ENCODE results near the gene SKAP1.
A peak's percentile ranks its signal among the peaks of the same experiment; 100 is the strongest.
"Not testable (repeated sequence)": the region's sequence is repeated elsewhere in the genome, so short reads cannot be mapped to it uniquely, and the experiment has no call there.

Gene SKAP1

DNA sequence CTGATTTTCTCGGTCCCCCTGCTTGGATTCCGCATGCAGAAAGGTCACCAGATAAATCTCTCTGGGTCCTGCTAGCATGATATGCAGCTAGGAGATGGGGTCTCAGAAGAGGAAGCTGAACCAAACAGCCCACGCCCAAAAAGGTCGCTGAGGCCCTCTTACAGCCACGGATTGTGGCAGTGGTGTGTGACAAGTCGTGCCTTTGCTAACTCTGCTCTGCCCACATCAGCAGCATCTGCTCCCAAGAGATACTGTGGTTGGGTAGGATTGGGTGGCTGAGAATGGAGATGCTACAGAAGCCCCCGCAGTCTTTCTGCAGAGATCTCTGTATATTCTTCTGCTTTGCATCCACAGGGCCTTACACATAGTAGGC, 15.2 kb upstream of the SKAP1 start:
- peak; percentile 94 for DNase-seq (ENCODE audit: low read depth)

DNA sequence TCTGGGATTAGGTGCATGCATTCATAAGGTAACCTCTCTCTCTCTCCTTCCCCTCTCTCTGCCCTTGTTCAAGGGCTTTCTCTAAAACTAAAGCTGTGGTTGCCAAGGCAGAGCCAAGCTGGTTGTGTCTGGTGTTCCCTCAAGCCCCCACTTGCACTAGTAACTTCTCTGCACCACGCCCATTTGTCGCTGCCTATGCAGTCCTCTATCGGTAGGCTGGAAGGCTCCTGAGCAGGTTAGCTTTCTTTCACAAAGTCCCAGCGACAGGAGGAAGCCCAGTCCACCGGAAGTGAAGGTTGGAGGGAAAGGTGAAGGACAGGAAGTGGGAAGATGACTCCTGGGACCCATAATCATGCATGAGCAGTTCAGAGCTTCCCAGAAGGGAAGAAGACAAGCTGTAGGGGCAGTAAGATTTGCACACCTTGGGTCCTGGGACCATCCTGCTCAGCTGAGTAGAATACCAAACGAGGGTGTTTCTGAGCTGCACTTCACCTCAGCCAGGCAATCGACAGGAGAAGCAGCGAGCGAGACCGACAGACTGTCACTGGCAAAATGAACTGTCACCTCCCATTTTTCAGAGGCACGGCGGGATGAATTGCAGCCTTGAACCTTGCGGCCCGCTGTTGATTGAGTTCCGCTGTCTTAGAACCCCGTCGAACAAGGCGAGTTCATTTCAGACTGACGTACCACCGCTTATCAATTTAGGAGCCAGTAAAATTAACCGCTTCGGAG, 14.7 kb upstream of the SKAP1 start:
- peak; percentile 82 for DNase-seq (ENCODE audit: low read depth)

DNA sequence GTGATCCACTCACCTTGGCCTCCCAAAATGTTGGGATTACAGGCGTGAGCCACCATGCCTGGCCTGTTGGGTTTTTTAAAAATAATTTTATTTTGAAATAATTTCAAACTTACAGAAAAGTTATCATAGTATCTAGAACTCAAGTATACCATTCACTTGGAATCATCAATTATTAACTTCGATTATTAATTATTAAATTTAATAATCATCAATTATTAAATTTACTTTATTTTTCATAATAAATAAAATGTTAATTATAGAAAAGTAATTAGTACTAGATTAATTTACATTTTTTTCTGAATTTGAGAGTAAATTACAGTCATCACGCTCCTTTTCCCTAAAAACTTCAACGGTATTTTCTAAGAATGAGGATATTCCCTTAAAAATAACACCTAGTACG, 13.7 kb upstream of the SKAP1 start:
- DNase-seq (ENCODE audit: low read depth) = no peak

DNA sequence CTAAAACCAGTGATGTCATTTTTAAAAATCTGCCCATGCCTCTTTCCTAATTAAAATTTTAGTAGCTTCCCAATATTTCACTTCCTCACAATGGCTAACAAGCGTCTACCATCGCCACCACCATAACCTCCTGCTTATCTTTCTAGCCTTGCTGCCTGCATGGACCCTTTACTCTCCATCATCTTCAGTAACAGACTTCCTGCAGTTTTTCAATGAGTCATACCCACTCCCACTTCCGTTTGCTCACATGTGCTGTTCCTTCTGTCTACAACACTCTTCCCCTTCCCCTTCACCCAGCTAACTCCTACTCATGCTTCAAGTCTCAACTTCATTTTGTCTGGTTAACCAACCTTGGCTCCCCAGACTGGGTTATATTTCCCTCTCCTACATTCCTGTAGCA, 12.8 kb upstream of the SKAP1 start:
- peak; percentile 95 for DNase-seq (ENCODE audit: low read depth)

DNA sequence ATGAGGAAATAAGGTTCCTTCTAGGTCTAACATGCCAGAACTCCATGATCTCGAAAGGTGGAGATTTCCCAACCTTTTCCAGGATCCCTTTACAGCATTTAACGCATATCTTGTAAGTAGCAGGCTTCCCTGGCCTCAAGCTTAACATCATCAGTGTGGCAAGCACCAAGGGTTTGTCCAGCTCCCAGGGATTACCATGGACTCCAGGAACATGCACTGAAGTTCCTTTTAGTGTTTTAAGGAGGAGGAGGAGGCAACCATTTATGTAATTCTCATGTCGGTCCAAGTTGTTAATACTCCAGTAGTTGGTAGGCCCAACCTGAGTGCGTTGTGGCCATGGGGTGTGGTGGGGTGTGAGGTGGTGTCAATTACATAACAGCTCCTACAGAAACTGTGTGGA, 11.8 kb upstream of the SKAP1 start:
- no peak for DNase-seq (ENCODE audit: low read depth)

DNA sequence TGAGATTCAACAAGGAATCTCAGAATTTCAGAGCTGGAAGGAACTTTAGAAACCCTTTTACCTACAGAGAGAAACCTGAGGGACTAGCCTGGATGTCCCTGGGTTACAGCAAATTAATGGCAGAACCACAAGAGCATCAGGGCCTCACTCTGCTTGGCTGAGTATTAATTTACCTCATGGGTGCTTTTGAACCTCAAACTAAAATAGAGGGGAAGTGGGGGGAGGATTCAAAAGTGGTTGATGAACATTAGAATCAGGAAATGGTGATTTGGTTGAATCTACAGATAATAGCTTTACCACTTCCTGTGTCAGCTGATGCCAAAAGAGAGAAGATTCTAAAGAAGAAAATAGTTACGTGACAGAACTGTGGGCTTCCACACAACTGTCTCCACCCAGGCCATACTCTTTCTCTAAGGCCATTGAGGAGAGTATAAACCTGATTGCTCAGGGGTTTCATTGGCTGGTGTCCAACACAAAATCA, 11.3 kb upstream of the SKAP1 start:
- peak; percentile 36 for DNase-seq (ENCODE audit: low read depth)

DNA sequence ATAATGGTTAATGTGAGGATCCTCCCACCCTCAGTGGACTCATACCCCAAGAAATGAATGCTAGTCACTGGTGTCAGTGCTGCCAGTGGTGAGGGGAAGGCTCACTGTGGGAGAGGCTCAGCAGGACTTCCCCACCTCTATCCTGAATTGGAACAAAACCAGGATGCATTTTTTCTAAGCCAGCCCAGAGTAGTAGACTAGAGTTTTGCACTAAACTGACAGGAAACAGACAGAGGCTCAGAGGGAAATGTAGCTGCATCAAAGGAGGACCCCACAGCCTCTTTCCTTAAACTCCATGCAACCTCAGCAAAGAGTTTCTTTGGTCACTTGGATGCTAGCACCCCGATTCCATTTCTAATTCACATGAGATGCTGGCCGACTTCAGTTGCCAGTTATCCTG, 10.7 kb upstream of the SKAP1 start:
- no peak for DNase-seq (ENCODE audit: low read depth)

DNA sequence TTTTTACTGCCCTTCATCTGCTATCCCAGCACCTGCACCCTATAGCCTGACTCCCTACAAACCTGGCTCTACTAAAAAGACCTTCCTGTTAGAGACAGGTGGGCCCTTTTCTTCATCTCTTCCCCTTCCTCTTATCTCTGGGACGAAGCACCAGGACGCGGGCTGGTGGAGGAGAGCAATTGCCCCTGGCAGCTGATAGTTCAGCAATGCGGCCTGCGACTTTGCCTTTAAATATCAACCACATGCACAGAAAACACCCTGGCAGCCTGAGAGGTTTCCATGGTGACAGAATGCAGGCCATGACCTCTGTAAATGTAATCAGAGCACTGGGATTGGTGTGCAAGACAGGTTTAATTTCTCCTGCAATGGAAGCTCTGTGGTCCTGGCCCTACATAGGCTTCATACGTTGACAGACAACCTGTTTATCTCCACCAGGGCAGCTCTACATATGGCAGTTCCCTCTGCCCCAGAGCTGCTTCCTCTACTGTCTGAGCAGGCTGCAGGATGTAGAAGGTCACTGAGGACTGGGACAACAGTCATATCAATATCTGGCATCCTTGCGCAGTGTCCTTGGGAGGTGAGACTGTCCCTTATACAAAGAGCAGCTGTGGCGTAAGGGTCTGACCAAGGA, 10.0 kb upstream of the SKAP1 start:
- peak; percentile 31 for DNase-seq (ENCODE audit: low read depth)

DNA sequence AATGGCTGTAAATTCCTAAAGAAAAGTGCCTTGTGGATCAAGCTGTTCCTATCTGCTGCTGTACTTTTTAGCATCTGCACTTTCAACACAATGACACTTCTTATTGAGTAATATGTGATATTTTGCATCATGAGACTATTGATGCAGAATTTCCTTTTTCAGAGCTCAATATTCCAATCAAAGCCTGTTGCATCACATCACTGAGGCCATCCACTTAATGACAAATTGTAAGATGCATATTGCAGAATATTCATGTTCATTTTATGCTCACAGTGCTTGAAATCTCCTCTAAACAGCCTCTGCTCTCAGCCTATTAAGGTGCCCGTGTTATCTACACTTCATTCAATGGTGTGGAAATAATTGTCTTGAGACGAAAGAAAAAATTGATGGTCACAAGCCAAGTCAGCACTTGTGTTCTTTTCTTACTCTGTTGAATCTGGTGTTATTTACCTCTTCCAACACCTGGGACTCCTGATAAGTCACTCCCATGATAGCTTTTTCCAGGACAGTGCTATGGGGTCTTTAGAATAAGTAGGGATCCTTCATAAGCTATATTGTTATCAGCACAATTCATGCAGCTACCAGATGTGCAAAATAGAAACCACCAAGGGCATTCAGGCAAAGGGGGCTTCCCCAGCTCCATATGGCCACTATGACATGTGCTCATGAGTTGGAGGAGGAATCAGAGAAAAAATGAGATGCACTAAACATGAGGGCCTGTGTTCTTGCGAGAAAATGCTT, 9.3 kb upstream of the SKAP1 start:
- peak; percentile 24 for DNase-seq (ENCODE audit: low read depth)

DNA sequence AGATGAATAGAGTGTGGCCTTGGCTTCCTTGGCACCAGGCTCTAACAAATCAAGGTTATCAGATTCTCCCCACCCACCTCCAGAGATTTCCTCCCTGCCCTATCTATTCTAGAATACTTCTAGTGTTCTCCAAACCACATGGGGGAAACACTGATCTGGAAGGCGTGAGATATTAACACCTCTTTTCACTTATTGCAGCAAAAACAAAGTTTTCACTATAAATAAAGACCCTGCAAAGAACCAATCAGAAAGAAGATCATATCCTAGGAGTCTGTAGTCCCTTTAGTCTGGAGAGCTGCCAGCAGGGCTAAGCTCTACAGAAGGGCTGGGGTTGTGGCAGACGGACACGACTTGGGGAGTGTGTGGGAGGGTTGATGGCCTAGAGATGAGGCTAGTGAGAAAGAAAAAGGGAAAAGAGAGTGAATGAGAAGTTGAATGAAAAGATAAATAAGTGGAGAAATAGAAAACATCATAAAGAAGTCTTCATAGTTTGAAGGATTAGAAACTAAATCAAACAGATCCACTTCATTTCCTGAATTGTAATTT, 8.6 kb upstream of the SKAP1 start:
- peak; percentile 60 for DNase-seq (ENCODE audit: low read depth)

DNA sequence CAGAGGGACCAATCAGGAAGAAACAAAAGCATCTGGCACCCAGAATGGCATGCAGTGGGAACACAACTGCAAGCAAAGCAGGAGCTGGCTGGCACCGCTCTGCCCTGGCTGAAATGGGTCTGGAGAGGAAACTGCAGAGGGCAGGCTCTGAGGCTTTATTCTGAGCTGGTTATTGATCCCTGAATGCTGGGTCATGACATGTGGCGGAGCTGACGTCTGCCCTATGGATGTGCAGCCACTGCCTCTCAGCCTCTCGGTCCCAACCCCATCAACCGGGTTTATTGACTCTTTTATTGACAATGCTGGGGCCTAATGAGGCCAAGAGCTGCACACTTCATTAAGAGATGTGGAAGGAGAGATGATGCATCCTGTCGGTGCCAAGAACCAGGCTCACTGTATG, 3.9 kb upstream of the SKAP1 start:
- DNase-seq (ENCODE audit: low read depth) = no peak

DNA sequence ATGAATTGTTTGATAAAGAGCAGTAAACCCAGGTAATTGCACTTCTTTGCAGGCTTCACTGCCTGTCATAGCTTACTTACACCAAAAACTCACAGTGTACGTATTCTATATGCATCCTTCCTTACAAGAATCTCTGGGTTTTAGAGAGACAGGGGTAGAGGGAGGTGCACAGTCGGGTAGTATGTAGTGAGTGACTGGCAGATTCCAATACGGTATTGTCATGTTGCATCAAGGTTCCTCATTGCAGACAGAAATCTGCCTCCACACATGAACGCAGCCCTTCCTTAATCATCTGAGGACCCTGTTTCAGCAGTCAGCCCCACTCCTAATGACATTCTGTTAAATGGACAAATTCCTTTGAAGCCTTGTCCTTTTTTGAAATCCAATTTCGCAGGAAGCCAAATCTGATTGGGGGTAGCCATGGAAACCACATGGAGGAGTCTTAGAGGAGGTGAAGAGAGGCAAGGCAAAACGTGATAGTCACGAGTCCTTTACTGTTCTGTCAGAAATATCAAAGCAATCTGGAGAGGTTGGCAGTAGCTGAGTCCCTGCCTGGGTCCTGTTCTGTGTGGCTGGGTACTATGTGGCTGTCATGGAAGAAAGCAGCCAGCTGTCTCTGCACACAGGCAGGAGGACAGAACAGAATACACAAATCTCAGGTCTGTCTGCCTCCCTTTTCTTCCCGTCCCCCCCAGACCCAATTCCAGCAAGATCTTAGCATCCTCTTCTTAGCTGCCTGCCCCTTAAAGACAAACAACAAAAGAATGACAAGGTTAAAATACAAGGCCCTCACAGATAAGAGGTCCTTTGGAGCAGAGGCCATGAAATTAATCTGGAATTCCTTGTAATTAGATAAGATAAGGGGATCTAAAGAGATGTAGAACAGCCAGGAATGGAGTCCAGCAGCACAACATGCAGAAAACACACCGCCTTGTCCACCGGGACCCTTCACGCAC, 3.1 kb upstream of the SKAP1 start:
- no peak for DNase-seq (ENCODE audit: low read depth)

DNA sequence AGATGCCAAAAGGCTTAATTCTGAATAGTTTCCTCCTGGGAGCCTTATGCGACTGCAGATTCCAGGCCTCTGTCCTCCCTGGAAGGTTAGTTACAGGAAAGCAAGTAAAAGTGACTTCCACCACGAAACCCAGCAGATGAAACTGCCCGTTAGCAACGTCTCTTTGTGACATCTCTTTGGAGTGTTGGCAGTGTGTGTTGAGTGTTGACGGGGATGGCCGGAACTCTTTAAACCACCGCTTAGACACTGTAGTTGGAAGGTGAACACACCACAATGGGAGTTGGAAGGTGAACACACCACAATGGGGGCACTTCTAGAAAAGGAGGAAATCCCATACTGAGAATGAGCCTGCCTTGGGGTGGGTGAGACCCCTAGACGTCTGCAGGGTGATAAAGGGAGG, 858 bp downstream of the SKAP1 start:
- DNase-seq (ENCODE audit: low read depth) = no peak

DNA sequence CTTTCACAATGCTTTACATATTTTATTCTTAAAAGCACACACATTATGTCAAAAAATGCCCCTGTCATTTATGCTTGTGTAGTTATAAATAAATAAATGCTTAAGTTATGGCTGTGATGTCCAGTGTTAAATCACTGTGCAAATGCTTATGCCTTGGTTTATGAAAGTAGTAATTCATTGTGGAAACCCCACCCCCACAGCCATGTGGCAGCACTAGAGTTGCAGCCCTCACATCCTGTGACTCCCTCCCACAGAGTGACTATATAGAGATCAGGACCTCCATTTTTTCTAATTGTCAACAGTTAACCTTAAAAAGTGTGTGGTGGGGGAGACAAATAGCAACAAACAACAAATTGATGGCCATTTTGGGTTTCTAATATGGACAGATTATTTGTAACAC, 2.4 kb downstream of the SKAP1 start:
- no peak for DNase-seq (ENCODE audit: low read depth)

DNA sequence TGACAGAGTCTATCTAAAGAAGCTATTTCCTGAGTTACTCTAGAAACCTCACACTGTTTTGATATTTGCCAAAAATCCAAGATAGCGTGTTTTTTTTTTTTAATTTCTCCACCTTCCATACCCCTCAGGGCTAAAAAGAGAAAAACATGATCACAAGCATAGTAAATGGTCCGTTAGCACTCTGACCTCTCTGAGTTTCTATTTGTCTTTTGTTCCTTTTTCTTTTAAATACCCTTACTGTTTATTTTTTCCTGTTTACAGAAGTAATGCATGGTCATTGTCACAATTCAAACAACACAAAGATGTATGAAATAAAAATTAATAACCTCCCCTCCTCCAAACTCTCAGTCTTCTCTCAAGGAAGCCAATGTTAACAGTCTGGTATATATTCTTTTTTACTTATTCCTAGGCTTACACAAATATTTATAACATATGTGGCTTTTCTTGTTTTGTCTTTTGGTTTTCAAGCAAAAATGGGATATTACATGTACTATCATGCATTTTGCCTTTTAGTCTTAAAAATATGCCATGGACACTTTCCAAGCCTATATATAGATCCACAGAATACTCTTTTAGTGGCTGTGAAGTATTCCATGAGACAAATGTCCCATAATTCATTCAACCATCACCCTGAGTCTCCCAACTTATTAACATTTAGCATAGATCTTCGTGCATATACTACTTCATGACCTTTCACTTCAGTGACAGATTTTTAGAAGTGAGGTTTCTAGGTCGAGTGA, 3.1 kb downstream of the SKAP1 start:
- no peak for DNase-seq (ENCODE audit: low read depth)

DNA sequence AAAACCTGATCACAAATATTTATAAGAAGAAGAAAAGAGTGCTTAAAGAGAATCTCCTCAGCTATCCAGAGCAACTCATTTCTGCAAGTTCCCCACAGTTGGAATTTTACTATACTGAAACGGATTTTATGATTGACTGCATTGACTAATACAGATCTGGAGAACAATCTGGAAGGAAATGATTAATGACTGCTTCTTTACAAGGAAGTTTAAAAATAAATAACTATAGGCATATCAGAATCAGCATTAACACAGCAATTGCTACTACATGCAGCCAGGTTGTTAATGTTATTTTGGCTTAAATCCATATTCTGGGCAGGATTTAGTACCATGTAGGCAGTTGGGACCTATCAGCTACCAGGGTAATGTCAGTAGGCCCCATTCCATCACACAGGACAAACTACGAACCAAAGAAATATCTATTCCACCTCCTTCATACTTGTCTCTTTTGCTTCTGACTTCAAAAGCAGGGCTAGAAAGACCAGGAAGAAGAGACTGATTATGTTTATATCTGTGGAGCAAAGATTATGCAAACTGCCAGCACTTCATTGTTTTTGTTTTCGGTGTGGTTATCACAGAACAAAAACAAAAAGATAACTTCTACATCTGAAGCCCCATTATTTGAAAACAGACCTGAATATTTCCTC, 3.9 kb downstream of the SKAP1 start:
- DNase-seq (ENCODE audit: low read depth) = no peak

DNA sequence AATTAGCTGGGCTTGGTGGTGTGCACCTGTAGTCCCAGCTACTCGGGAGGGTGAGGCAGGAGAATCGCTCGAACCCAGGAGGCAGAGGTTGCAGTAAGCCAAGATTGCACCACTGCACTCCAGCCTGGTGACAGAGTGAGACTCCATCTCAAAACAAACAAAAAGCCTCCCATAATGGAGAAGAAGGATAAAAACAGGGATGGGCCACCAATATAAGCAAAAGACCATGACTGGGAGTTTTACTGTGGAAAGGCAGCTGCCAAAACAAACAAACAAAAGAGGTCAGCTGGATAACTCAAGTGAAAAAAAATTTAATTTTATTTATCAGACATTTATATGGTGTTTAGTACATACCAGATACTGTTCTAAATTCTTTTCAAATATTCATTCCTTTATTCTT, 8.0 kb downstream of the SKAP1 start:
- not testable (repeated sequence) for DNase-seq (ENCODE audit: low read depth)

DNA sequence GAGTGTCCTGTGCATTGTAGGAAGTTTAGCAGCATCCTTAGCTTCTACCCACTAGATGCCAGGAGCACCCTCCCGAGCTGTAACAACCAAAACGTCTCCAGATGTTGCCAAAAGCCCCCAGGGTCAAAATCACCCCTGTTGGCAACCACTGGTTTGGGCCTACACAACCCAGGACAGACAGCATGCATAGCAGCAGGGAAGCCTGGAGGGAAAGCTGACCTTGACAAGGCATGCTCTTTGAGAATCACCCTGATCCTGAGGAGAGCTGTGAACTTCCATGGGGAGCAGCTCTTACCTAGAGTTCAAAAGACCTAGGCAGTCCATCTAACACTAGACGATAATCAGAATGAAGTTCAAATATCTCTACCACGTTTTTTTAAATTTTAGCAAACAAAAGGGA, 9.2 kb downstream of the SKAP1 start:
- DNase-seq (ENCODE audit: low read depth) = no peak

DNA sequence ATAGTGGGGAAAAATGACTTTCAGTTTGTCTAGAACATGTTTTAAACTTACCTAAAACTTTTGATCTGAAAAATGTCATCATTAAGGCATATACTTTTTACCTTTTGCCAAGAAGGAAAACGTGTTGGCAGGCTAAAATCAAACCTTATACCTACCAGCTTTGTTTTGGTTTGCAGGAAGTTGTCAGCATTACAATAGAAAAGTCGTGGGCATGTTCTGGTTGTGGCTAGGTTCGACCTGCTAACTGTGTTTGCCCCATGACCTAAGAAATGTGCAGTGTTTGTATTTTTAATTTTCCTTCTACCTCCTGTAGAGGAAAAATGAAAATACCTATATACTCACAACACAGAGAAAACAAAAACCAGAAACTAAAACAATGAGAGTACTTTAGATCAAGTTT, 13.0 kb downstream of the SKAP1 start:
- no peak for DNase-seq (ENCODE audit: low read depth)

DNA sequence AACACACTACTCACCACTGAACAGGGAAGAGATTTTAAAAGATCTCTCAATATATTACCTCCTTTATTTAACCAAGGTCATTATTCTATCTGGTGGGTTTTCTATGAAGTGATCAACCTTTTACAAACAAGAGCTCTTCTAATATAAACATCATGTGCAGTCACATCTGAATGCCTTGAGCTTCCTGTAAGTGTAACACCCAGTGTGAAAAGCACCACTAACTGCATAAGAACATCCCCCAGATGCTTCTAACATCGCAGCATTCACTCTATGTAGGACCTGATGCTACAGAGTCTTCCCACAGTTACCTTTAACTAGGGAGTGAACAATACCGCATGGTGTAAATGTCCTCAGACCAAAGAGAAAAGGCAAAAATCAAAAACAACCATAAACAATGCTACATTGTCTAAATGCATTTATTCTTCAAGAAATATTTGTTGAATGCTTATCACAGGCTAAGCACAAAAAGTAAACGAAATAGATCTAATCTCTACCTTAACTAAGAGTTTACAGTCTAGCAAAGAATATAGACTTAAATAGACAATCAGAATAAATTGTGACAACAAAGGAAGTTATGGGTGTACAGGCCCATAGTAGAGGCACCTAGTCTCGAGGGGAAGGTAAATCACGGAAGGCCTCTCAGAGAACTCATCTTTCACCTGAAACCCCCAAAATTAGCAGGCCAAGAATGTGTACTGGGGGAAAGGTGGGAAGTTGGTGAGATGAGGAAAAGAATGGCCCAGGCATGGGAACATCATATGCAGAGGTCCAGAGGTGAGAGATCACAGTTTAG, 16.2 kb downstream of the SKAP1 start:
- DNase-seq (ENCODE audit: low read depth) = no peak
